Femur (tissue), 1 donor: ENCODE data around the gene TSC22D1.
"Not testable (repeated sequence)": the region's sequence is repeated elsewhere in the genome, so short reads cannot be mapped to it uniquely, and the experiment has no call there.

ENCODE experiments used
- DNase-seq: peaks from one replicate; pipeline ENCODE4 v3.0.0-alpha.2; 2017

Gene TSC22D1

GRCh38 chr13:44566601-44567000, 9.5 kb downstream of the TSC22D1 start:
- no peak for DNase-seq

DNA sequence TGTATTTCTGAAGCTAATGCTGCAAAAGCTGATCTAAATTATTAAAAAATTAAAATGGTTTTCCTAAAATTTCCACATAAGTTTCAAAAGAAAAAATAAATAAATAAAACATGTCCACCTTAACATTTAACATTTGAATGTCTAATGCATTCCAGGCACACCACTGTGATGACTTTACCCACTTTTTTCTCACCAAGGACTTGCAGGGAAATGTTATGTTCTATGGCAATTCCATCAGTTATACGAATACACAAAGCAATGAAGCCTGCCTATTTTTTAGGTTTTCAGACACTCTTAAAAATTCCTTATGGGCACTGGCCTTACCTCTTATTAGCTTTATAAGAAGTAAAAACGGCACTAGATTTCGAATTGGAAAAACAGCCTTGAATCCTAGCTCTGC, 10.2 kb downstream of the TSC22D1 start:
- no peak for DNase-seq

GRCh38 chr13:44564936-44565335, 11.2 kb downstream of the TSC22D1 start:
- DNase-seq, result no peak

GRCh38 chr13:44562853-44563252, 13.3 kb downstream of the TSC22D1 start:
- DNase-seq, result not testable (repeated sequence)

DNA sequence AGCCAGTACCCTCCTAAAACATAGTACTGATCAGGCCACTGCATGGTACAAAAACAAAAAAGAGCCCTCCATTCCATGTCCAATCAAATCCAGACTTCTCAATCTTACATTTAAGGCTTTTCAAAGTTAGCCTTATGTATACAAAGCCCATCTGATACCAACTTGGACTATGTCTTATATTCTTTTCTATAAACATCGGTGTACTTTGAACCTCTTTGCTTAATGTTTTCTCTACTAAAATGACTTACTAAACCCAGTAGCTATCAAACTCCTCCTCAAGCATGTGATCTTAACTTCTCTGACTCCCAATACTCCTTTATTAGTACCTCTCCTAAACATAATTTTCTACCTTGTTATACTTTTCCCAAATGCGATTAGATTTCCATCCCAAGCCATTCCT, 14.8 kb downstream of the TSC22D1 start:
- no peak for DNase-seq

- no peak for DNase-seq
Observed at GRCh38 chr13:44557986-44558385, 18.1 kb downstream of the TSC22D1 start.

DNA sequence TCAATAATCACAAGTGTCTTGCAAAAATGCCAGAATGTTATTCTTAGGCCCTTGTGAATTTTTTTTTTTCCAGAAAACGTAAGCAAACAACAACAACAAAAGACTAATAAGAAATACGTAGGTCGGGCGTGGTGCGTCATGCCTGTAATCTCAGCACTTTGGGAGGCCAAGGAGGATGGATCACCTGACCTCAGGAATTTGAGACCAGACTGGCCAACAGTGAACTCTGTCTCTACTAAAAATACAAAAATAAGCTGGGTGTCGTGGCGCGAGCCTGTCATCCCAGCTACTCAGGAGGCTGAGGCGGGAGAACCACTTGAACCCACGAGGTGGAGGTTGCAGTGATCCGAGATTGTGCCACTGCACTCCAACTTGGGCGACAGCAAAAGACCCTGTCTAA, 20.9 kb downstream of the TSC22D1 start:
- DNase-seq, result no peak

- no peak for DNase-seq
Observed at GRCh38 chr13:44549476-44549875, 26.7 kb downstream of the TSC22D1 start.

DNA sequence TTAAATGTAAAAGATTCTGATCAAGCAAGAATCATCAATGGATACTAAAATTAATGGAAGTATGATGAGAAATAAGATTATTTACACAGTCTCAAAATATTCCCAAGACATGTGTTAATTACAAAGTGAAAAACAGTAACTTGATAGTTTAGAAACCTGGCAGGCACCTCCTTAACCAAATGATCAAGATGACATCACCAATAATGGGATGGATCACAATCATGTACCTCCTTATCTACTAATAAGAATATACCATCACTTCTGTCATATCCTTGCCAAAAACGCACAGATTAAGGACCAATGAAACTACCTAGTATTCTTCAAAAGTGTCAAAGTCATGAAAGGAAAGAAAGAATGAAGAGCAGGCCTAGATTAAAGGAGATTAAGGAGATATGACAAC, 30.0 kb downstream of the TSC22D1 start:
- no peak for DNase-seq

DNA sequence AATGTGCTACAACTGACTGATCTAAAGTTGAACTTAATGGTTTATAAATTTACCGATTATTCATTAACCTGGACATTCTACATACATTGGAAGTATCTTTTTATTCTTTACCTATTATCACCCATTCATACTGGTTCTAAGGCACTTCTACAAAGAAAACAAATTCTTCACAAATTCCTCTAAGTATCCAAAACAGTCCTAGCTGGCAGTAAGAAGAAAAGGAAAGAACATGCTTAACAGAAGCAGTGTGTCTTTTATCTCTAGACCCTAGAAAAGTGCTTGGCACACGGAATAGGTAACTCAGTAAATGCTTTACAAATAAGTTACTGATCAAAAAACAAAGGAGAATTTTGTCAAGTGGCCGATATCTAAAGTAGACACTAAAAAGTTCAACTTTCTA, 32.8 kb downstream of the TSC22D1 start:
- DNase-seq, result no peak

- no peak for DNase-seq
Observed at GRCh38 chr13:44542361-44542760, 33.8 kb downstream of the TSC22D1 start.

DNA sequence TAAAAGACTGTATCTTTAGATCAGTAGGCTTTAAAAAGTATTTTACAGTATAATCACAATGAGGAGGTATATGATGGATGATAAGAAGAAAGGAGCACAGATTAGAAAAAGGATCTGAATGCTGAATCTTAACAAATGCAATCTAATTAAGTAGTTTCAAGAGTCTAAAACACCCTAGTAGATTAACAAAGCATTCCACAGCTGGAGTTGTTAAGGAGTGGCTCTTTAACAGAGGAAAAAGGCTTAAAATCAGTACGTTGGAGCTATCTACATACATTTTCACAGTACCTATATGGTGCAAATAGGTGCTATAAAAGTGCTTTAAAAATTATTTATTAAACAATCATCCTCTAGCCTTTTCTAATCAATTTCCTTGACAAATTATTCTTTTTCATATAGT, 34.5 kb downstream of the TSC22D1 start:
- no peak for DNase-seq

- no peak for DNase-seq
Observed at GRCh38 chr13:44540761-44541434, 35.2 kb downstream of the TSC22D1 start.

DNA sequence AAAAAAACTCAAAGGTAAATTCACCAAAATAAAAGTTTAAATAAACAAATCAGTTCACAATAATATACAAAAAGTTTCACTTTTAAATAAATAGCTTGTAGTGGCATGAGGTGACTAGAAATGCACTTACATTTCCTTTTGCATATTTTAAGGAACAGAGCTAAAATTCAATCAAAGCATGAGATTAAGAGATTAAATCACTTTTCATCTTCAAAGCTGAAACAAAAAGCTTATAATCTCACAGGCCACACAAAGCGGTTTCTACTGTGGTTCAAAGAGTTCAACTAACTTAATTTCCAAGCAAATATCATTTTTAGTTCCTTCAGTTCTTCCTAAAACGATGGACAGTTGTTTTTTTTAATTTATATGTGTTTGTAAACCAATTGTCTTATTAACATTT, 38.9 kb downstream of the TSC22D1 start:
- no peak for DNase-seq

DNA sequence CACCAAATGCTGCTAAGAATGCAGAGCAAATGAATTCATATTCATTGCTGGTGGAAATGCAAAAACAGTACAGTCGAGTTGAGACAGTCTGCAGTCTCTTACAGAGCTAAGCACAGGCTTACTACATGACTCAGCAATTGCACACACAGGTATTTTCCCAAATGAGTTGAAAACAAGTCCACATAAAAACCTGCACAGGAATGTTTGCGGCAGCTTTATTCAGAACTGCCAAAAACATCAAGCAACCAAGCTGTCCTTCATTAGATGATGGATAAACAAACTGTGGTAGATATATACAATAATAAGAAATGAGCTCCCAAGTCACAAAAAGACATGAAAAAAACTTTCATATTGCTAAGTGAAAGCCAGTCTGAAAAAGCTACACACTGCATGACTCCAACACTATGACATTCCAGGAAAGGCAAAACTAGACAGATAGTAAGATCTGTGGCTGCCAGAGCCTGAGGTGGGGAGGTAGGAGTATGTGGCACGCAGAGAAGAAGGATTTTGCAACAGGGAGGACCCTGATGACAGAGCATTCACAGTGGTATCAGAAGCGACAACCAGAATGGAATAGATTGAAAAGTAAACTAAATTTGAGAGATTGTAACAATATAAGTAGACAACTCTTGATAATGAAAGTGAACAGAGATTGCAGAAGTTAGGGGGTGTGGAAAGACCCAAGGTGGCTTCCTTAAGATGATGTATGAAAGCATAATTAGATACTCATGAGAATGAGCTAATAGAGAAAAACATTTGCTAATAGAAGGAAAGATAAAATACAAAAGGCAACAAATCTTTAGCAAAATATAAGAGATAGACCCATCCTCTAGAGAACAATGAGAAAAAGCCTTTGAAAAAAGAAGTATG, 52.7 kb downstream of the TSC22D1 start:
- no peak for DNase-seq

DNA sequence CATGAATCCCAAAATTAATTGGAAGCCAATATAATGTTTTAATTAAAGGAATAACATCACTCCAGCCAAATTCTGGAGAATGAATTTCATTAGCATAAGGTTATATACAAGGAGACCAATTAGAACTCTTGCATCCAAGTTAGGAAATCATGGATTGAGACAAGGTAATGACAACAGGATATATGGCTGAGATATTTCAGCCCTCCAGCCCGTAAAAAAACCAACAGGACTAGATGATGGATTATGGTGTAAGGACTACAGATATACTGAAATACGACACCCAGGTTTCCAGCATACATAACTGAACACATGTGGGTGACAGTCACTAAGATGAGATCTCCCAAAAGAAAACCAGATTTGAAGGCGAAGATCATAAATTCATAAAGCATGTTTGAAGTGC, 56.5 kb downstream of the TSC22D1 start:
- DNase-seq, result no peak

DNA sequence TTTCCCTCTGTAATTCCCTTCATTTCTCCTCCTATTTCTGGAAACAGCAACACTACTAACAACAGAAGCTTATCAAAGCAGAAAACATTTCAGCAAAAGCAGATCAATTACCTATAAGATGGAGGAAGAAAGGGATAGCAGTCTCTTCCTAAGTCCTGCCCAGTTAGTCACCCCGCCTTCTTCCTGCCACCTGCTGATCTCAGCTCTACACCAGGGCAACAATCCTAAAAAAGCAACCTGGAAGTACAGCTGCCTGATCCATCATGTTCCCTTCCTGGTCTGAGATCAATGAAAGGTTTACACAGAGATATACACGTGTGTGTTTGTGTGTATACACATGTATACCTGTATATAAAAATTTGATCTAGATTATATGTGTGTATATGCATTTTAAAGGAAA, 59.4 kb downstream of the TSC22D1 start:
- no peak for DNase-seq

DNA sequence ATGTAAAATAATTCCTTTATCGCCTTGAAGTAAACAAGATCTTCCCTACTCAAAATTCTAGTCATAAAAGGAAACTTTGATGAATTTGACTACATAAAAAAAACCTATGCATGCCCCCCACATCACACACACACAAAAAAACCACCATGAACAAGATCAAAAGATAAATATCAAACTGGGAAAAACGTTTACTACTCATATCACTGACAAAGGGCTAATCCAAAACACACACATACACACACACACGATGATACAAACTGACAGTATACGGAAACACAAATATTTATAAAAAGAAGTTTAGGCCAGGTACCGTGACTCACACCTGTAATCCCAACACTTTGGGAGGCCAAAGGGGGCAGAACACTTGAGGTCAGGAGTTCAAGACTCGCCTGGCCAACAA, 61.9 kb downstream of the TSC22D1 start:
- DNase-seq, result no peak

DNA sequence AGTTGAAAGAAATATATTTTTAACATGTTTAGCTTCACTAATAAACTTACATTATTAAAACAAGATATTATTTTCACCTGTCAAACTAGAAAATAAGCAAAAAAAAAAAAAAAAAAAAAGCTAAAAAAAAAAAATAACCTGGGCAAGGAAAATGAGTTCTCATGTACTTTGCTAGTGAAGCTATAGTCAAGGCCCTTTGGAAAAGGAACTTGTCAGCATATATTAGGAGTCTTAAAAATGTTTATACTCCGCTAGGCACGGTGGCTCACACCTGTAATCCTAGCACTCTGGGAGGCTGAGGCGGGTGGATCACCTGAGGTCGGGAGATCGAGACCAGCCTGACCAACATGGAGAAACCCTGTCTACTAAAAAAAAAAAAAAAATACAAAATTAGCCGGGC, 66.3 kb downstream of the TSC22D1 start:
- DNase-seq, result not testable (repeated sequence)

GRCh38 chr13:44508562-44509077, 67.5 kb downstream of the TSC22D1 start:
- no peak for DNase-seq

GRCh38 chr13:44507639-44508038, 68.5 kb downstream of the TSC22D1 start:
- DNase-seq, result no peak

GRCh38 chr13:44506719-44507118, 69.4 kb downstream of the TSC22D1 start:
- no peak for DNase-seq

- DNase-seq, result no peak
Observed at GRCh38 chr13:44506251-44506650, 69.9 kb downstream of the TSC22D1 start.

GRCh38 chr13:44504116-44504515, 72.0 kb downstream of the TSC22D1 start:
- DNase-seq, result no peak
